SH-SY5Y (cell line): Measurements from ENCODE around the gene YIPF3.

Experiments
- GATA2 ChIP-seq: IDR thresholded peaks from 2 replicates; pipeline ENCODE4 v1.6.1; 2011; ENCODE audit warnings: mild to moderate bottlenecking, low read depth, low read length
- GATA3 ChIP-seq: IDR thresholded peaks from 2 replicates; pipeline ENCODE4 v1.6.1; 2011; ENCODE audit warnings: low read depth, mild to moderate bottlenecking, low read length, moderate library complexity

Gene YIPF3

GRCh38 chr6:43461936-43462335, 54.8 kb downstream of the YIPF3 start:
- TF ChIP-seq GATA2 (no peak), GATA3 (no peak)
